DND-41 (cell line): Measurements from ENCODE around the gene SNORC.

Experiments
- ATAC-seq: fragments of 200-7000 bp; cut with Tn5 transposase; 3 replicates; pipeline ENCODE4 v1.9.1; 2021; ENCODE audit warnings: low read depth; ENCODE audit not compliant: insufficient read depth
- DNase-seq: peaks from one replicate; pipeline ENCODE4 v3.0.0-alpha.2; 2020
- H2AFZ ChIP-seq: 2 replicates; pipeline ENCODE4 v1.6.0; 2012; ENCODE audit warnings: low read depth, low read length
- H3K27ac ChIP-seq: 2 replicates; pipeline ENCODE4 v1.5.1; 2012; ENCODE audit warnings: low read length, inconsistent platforms
- H3K27me3 ChIP-seq: fragments of 200-600 bp; sonication (generic); 2 replicates; pipeline ENCODE4 v1.6.0; 2012; ENCODE audit warnings: low read length, mild to moderate bottlenecking, inconsistent platforms; ENCODE audit not compliant: insufficient read depth, poor library complexity
- H3K36me3 ChIP-seq: 2 replicates; pipeline ENCODE4 v1.5.1; 2012; ENCODE audit warnings: low read length, inconsistent platforms; ENCODE audit not compliant: insufficient read depth
- H3K4me1 ChIP-seq: 2 replicates; pipeline ENCODE4 v1.5.1; 2012; ENCODE audit warnings: mild to moderate bottlenecking, low read length; ENCODE audit not compliant: insufficient read depth
- H3K4me2 ChIP-seq: 2 replicates; pipeline ENCODE4 v1.6.0; 2012; ENCODE audit warnings: mild to moderate bottlenecking, moderate library complexity, low read length, inconsistent platforms; ENCODE audit not compliant: insufficient read depth
- H3K4me3 ChIP-seq, 2 experiments: fragments of 200-600 bp in 1 of 2; shearing (Covaris generic) in 1 of 2; 2 replicates each; pipeline ENCODE4 v1.5.1; 2012 to 2016; ENCODE audit warnings: inconsistent platforms in 2 of 2, low read length in 2 of 2, mild to moderate bottlenecking in 2 of 2, low read depth in 1 of 2, moderate library complexity in 1 of 2
- H3K79me2 ChIP-seq: 2 replicates; pipeline ENCODE4 v1.6.0; 2012; ENCODE audit warnings: low read length, inconsistent platforms; ENCODE audit not compliant: insufficient read depth
- H3K9ac ChIP-seq: 2 replicates; pipeline ENCODE4 v1.6.0; 2012; ENCODE audit warnings: low read depth, mild to moderate bottlenecking, inconsistent platforms, low read length, moderate library complexity
- H3K9me3 ChIP-seq: 2 replicates; pipeline ENCODE4 v1.5.1; 2012; ENCODE audit warnings: low read length, moderate library complexity, mild to moderate bottlenecking, inconsistent platforms; ENCODE audit not compliant: insufficient read depth, severe bottlenecking
- H4K20me1 ChIP-seq: 2 replicates; pipeline ENCODE4 v1.6.0; 2012; ENCODE audit warnings: low read length; ENCODE audit not compliant: insufficient read depth
- EZH2 ChIP-seq: IDR thresholded peaks from 3 replicates; pipeline ENCODE4 v1.6.1; 2012; ENCODE audit warnings: borderline replicate concordance, low read depth, mild to moderate bottlenecking, moderate library complexity, low read length, inconsistent platforms; ENCODE audit not compliant: severe bottlenecking
- TF ChIP-seq, protein P1 (sequence below): IDR thresholded peaks from 2 replicates; pipeline ENCODE4 v1.5.1; 2012; ENCODE audit warnings: borderline replicate concordance, low read length, moderate library complexity, mild to moderate bottlenecking; ENCODE audit not compliant: poor library complexity, severe bottlenecking; ENCODE audit errors: extremely low read depth

The SNORC gene

DNA sequence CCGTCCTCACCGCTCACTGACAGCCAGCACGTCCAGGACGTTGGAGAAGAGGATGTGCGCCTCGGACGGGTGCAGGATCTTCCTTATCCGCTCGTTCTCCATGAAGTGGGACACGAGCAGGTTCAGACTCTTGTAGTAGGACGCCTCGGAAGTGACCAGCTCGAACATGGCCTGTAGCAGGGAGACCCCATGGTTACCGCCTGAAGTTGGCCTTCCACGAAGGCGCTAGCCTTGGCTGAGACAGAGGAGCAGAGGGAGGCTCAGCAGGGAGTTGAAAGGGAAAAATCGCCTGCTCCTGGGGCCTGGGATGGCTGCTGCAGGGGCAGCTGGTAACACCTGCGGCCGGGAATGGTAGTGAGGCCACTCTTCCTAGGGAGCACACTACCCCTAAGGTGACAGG is 24.7 kb downstream of the SNORC start:
- TF ChIP-seq, protein P1, sequence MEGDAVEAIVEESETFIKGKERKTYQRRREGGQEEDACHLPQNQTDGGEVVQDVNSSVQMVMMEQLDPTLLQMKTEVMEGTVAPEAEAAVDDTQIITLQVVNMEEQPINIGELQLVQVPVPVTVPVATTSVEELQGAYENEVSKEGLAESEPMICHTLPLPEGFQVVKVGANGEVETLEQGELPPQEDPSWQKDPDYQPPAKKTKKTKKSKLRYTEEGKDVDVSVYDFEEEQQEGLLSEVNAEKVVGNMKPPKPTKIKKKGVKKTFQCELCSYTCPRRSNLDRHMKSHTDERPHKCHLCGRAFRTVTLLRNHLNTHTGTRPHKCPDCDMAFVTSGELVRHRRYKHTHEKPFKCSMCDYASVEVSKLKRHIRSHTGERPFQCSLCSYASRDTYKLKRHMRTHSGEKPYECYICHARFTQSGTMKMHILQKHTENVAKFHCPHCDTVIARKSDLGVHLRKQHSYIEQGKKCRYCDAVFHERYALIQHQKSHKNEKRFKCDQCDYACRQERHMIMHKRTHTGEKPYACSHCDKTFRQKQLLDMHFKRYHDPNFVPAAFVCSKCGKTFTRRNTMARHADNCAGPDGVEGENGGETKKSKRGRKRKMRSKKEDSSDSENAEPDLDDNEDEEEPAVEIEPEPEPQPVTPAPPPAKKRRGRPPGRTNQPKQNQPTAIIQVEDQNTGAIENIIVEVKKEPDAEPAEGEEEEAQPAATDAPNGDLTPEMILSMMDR, result no peak
- no peak for TF ChIP-seq EZH2
- no peaks in the 10 kb centered on the region for H3K4me1 ChIP-seq
- H3K79me2 ChIP-seq, result no peaks in the 10 kb centered on the region
- peaks cover 1% of the 10 kb centered on the region; the same call in 1 of the 2 replicates for H4K20me1 ChIP-seq
- no peak overlapping the region for H3K4me3 ChIP-seq
- H3K36me3 ChIP-seq, result no peaks in the 10 kb centered on the region
- H2AFZ ChIP-seq, result no peak overlapping the region
- H3K9me3 ChIP-seq, result no peaks in the 10 kb centered on the region
- no peak for DNase-seq
- no peaks in the 10 kb centered on the region for H3K27me3 ChIP-seq
- no peak overlapping the region for H3K4me2 ChIP-seq
- no peak overlapping the region for H3K9ac ChIP-seq
- H3K27ac ChIP-seq, result no peak overlapping the region
- no peak for ATAC-seq

DNA sequence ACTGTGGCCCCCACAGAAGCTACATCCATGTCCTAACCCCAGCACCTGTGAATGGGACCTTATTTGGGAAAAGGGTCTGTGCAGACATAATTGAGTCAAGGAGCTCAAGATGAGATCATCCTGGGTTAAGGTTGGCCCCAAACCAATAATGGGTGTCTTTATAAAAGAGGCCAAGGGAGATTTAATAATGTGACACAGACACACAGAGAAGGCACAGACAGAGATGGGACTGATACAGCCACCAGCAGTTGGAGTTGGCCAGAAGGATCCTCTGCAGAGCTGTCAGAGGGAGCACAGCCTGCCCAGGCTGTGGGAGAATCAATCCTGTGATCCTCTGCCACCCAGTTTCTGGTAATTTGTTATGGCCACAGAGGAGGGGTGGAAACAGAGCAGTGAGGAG is 26.0 kb downstream of the SNORC start:
- Histone ChIP-seq H3K4me1 (no peaks in the 10 kb centered on the region), H3K9ac (no peak overlapping the region), H4K20me1 (no peaks in the 10 kb centered on the region), H3K9me3 (no peaks in the 10 kb centered on the region), H3K79me2 (no peaks in the 10 kb centered on the region), H2AFZ (no peak overlapping the region), H3K27me3 (no peaks in the 10 kb centered on the region), H3K4me3 (no peak overlapping the region), H3K4me2 (no peak overlapping the region), H3K36me3 (no peaks in the 10 kb centered on the region), H3K27ac (no peak overlapping the region)
- ATAC-seq (no peak), DNase-seq (no peak)
- no peak for TF ChIP-seq EZH2
- TF ChIP-seq, protein P1, result no peak

DNA sequence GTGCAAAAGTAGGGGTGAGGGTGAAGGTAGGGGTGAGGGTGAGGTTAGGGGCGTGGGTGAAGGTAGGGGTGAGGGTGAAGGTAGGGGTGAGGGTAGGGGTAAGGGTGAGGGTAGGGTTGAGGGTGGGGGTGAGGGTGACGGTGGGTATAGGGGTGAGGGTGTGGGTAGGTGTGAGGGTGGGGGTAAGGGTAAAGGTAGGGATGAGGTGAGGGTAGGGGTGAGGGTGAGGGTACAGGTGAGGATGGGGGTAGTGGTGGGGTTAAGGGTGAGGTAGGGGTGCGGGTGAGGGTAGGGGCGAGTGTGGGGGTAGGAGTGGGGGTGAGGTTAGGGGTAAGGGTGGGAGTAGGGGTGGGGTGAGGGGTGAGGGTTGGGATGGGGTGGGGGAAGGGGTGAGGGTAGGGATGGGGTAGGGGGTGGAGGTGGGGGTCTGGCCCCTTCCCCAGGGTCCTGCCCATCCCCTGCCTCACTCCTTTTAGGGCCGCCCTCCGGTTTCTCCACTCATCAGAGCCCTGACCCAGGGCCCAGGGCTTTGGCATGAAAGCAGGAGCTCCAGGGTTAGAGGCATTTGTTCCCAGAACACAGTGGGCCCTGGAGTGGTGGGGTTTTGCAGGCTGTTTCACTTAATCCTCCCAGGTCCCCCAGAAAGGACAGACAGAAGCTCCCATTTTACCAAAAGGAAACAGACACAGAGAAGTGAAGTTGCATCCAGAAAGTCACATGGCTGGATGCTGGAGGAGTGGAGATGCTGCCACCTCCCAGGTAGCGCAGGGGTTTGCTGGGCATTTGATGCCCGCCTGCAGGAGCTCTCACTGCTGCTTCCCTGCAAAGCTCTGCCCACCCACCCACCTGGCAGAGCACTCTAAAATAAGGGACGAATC is 26.9 kb downstream of the SNORC start:
- H3K27me3 ChIP-seq, result no peaks in the 10 kb centered on the region
- no peak overlapping the region for H2AFZ ChIP-seq
- no peak overlapping the region for H3K27ac ChIP-seq
- DNase-seq, result no peak
- TF ChIP-seq EZH2, result no peak
- TF ChIP-seq, protein P1, result no peak
- H4K20me1 ChIP-seq, result no peaks in the 10 kb centered on the region
- no peak overlapping the region for H3K9ac ChIP-seq
- H3K4me1 ChIP-seq, result no peaks in the 10 kb centered on the region
- H3K36me3 ChIP-seq, result no peaks in the 10 kb centered on the region
- no peak overlapping the region for H3K4me2 ChIP-seq
- H3K79me2 ChIP-seq, result no peaks in the 10 kb centered on the region
- H3K9me3 ChIP-seq, result no peaks in the 10 kb centered on the region
- no peak for ATAC-seq
- no peak overlapping the region for H3K4me3 ChIP-seq
